Brain pericyte (primary cell): ENCODE data around the gene EIPR1.

ENCODE experiments used
- DNase-seq: peaks from one replicate; pipeline ENCODE4 v3.0.0-alpha.2; 2012; ENCODE audit warnings: low read depth, low spot score

Gene EIPR1

DNA sequence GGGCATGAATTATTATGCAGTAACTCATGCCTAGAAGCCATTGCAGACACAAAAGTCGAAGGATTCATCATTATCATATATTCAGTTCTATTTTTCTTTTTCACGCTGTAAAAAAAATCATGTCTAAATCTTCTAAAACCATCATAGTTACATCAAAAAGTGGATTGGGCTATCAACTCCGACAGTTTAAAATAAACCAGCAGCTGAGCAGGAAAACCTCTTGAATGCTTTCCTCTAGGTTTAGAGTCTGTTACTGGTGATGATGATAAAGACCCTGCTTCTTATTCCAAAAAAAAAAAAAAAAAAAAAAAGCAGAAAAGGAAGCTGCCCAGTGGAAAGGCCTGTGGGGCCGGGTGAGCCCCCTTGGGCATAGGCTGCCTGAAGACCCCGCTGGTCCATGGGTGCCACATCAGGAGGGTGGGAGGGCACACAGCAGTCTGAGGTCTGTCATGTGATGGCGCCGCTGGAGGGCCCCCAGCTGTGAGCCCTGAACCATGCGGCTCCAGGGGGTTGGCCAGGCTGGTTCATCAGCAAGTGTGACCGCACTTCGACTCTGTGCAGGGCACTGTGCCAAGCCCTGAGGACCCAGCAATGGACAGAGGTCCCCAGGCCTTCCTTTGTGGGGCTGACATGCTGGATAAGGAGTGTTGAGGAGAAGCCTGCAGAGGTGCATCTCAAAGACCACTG is 199.6 kb downstream of the EIPR1 start:
- no peak for DNase-seq

DNA sequence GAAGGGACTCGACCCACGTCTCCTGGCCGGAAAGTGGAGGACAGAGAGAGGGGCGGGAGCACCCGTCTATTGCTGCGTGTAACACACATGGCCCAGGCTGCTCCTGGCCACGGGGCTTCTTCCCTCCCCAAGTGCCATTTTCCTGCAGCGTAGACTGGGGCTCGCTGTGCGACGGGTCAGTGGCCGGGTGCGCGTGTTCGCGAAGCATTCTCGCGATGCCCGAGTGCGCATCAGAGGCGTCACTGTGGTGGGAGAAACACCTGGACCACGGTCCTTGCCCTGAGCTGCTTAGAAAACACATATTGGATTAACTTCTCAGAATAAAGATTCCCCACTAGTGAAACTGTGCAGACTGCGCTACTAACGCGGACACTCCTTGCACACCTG is 200.8 kb downstream of the EIPR1 start:
- no peak for DNase-seq

GRCh38 chr2:3176071-3176868 is 201.3 kb downstream of the EIPR1 start:
- no peak for DNase-seq

- no peak for DNase-seq
Observed at GRCh38 chr2:3175568-3175955, 202.1 kb downstream of the EIPR1 start.

- DNase-seq, result no peak
Observed at GRCh38 chr2:3174626-3175567, 202.7 kb downstream of the EIPR1 start.

- no peak for DNase-seq
Observed at GRCh38 chr2:3173031-3173430, 204.6 kb downstream of the EIPR1 start.

GRCh38 chr2:3172265-3172935 is 205.2 kb downstream of the EIPR1 start:
- DNase-seq, result no peak

DNA sequence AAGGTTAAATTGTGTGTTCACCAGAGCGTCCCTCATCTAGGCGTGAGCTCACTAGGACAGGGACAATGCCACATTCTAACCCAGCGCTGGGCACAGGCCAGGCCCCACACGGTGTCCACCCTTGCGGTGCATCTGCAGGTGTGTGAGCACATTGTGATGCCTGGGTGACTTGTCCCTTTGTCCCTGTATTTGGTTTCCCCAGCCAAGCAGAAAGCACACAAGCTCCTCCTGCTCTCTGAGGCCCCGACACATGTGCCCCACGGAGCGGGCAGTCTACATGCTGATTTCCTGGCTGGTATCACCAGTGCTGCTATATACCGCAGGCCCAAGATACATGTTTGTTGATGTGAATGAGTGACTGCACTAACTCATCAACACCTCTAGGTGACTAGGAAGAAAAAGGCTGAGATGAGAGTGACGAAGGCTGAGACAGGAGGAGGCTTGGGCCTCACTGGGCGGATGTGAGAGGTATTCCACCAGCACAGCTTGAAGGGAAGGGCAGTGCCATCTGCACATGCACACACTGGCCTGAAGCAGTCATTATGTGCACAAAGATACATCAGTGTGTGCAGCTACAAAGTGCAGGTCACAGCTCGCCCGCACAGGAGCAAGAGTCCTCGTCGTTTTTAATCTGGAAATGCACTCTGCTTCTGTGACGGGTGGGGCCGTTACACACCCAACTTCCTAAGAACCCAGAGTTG is 205.9 kb downstream of the EIPR1 start:
- no peak for DNase-seq

- no peak for DNase-seq
Observed at GRCh38 chr2:3170792-3171455, 206.7 kb downstream of the EIPR1 start.

DNA sequence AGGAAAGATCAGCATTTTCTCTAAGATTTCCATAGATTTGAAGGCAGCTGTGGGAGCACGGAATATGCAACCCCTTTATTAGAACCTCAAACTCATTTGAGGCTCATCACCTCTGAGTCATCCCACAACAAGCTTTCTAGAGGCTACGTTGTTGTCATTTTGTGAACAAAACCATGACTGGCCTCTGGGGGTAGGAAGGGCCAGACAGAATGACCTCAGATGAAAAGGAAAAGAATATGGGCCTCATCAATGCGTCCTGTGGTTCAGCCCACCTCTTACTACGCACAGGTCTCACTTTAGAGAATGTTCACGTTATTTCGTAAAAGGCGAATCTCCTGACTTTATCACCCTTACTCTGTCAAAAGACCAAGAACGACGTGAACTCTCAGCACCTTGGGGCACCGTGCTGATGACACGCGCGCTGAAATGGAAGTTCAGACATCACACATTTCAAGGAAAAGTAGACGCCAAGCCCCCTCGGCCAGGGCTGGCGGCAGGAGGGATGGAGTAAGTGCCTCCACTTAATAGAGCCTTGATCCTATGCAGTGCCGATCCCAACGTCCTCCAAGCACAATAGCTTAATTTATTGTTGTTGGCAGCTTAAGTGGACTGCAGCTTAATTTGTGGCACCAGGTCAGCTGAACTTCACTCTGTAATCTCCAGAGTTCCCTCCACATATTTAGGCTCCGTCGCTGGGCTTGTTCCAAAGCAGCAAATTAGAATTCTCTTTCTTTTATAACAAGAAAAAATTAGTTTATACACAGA is 208.3 kb downstream of the EIPR1 start:
- no peak for DNase-seq

DNA sequence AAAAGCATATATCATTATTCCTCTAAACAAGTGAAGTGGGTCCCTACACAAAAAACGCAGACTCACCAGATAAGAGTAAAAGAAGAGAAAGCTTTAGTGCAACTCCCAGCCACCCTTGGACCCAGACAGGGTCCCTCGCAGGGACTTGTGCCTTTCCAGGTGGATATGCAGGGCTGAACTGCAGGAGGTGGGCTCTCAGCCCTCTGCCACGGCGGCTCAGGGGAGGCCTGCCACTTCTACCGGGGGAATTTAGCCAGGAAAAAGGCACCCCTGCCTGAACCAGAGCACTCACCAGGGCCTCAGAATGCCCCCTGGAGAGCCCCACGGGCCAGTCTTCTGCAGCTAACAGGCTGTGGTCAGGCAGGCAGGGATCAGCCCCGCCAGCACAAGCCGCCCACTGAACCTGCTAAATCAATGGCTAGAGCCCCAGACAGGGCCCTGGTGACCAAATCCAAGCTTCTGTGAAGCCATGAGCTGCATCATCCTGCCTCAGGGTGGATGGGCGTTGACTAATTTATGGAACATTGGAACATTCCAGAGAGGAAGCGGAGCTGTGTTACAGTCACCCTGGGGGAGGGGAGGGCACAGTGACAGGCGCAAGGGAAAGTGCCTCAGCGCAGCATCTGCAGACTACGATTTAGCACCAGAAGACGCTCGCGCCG is 209.3 kb downstream of the EIPR1 start:
- DNase-seq, result no peak

DNA sequence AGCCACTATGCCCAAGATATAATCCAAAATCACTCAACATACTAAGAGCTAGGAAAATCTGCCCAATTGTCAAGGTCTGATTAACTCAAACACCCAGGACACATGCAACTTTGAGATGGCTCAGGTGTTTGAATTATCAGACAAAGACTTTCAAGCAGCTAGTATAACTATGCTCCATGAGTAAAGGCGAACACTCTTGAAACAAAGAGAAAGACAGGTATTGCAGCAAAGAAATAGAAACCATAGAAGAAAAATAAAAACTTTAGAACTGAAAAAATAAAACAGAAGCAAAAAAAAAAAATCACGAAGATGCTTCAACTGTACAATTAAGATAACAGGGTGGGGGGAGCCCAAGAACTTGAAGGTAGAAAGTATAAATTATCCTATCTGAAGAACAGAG is 214.2 kb downstream of the EIPR1 start:
- no peak for DNase-seq

- DNase-seq, result no peak
Observed at GRCh38 chr2:3162442-3163077, 215.1 kb downstream of the EIPR1 start.

- DNase-seq, result no peak
Observed at GRCh38 chr2:3160751-3161330, 216.8 kb downstream of the EIPR1 start.

- no peak for DNase-seq
Observed at GRCh38 chr2:3159782-3160545, 217.7 kb downstream of the EIPR1 start.

DNA sequence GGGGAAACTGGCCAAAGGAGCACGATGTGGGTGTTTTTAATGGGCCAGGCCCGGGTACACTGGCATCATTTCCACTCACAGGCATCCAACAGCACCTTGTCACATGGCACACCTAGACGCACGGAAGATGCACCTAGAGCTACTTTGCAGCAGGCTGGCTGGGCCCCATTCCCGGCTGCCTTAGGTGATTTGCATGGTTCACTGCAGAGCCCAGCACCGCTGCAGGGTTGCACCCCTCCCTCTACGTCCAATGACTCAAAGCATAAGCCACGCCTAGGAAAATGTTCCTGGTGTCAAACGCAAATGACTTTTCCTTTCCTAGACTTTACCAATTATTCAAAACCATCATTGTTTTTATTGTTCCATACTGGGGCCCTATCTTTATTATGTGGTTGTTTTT is 222.9 kb downstream of the EIPR1 start:
- no peak for DNase-seq

DNA sequence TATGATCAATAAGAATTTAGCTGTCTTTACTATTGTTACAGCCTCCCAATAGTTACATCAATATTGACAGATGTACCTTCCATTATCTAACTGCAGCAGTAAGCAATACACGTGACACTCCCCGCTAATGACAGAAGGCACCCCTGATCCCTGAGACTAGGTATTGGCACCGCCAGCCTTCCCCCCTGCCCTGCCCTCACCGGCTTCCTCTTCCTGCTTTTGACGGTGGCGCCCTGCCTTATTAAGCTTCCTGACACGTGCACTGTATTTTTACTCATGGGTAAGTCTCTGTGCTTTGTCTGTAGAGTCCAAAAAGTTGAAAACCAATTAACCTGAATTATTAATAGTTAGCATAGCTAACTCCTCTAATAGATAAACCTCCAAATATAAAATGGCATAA is 223.5 kb downstream of the EIPR1 start:
- DNase-seq, result no peak
